ENCODE results near the gene FBXW2. TPM values are rescaled to one million over a fixed set of nuclear protein-coding genes. Genes with fewer than 3 reads are reported as not detected.

The FBXW2 gene
- total RNA-seq, 1 donor, result 36.9 TPM

- Histone ChIP-seq H3K9me3 (ENCODE audit: low read depth, low read length) (no peaks in the 10 kb centered on the region), H3K4me1 (ENCODE audit: insufficient read depth, low read length) (peaks cover 36% of the 10 kb centered on the region), H3K27me3 (ENCODE audit: insufficient read depth, low read length) (no peaks in the 10 kb centered on the region), H3K4me2 (ENCODE audit: insufficient read depth, low read length) (peak overlapping the region; percentile 83), H3K4me3 (ENCODE audit: insufficient read depth, low read length) (peak overlapping the region; percentile 88), H3K36me3 (ENCODE audit: insufficient read depth, low read length) (no peaks in the 10 kb centered on the region), H3K79me2 (ENCODE audit: insufficient read depth, low read length) (peaks cover 31% of the 10 kb centered on the region), H4K20me1 (ENCODE audit: insufficient read depth, low read length) (no peaks in the 10 kb centered on the region), H2AFZ (ENCODE audit: low read length) (peak overlapping the region; percentile 91), H3K27ac (ENCODE audit: low read depth, low read length) (peak overlapping the region; percentile 69)
- TF ChIP-seq CTCF (IDR thresholded peaks at IDR 0.05; ENCODE audit: extremely low read depth, low read depth, low read length), result no peak
- DNase-seq (ENCODE audit: insufficient read length, low spot score, missing footprints), result peak; percentile 87
These were observed 77.8 kb downstream of the FBXW2 start for GRCh38 chr9:120715389-120715924.

GRCh38 chr9:120714846-120715388, 78.3 kb downstream of the FBXW2 start:
- DNase-seq (ENCODE audit: insufficient read length, low spot score, missing footprints), result no peak
- Histone ChIP-seq H3K9me3 (ENCODE audit: low read depth, low read length) (no peaks in the 10 kb centered on the region), H3K27ac (ENCODE audit: low read depth, low read length) (peak overlapping the region; percentile 69), H3K4me1 (ENCODE audit: insufficient read depth, low read length) (peaks cover 36% of the 10 kb centered on the region), H3K36me3 (ENCODE audit: insufficient read depth, low read length) (no peaks in the 10 kb centered on the region), H3K4me2 (ENCODE audit: insufficient read depth, low read length) (peak overlapping the region; percentile 83), H3K27me3 (ENCODE audit: insufficient read depth, low read length) (no peaks in the 10 kb centered on the region), H3K79me2 (ENCODE audit: insufficient read depth, low read length) (peaks cover 33% of the 10 kb centered on the region), H4K20me1 (ENCODE audit: insufficient read depth, low read length) (no peaks in the 10 kb centered on the region), H3K4me3 (ENCODE audit: insufficient read depth, low read length) (peak overlapping the region; percentile 88), H2AFZ (ENCODE audit: low read length) (peak overlapping the region; percentile 91)
- TF ChIP-seq CTCF (IDR thresholded peaks at IDR 0.05; ENCODE audit: extremely low read depth, low read depth, low read length), result no peak

- H3K79me2 ChIP-seq (ENCODE audit: insufficient read depth, low read length), result peaks cover 40% of the 10 kb centered on the region
- H3K4me3 ChIP-seq (ENCODE audit: insufficient read depth, low read length), result peak within 1 kb of the TSS; percentile 88
- H4K20me1 ChIP-seq (ENCODE audit: insufficient read depth, low read length), result no peaks in the 10 kb centered on the region
- peak; percentile 99 for DNase-seq (ENCODE audit: insufficient read length, low spot score, missing footprints)
- TF ChIP-seq CTCF (IDR thresholded peaks at IDR 0.05; ENCODE audit: extremely low read depth, low read depth, low read length), result no peak
- peaks cover 38% of the 10 kb centered on the region for H3K4me1 ChIP-seq (ENCODE audit: insufficient read depth, low read length)
- H2AFZ ChIP-seq (ENCODE audit: low read length), result peak within 1 kb of the TSS; percentile 91
- H3K36me3 ChIP-seq (ENCODE audit: insufficient read depth, low read length), result no peaks in the 10 kb centered on the region
- H3K27me3 ChIP-seq (ENCODE audit: insufficient read depth, low read length), result no peaks in the 10 kb centered on the region
- H3K27ac ChIP-seq (ENCODE audit: low read depth, low read length), result peak within 1 kb of the TSS; percentile 69
- peak within 1 kb of the TSS; percentile 83 for H3K4me2 ChIP-seq (ENCODE audit: insufficient read depth, low read length)
- no peaks in the 10 kb centered on the region for H3K9me3 ChIP-seq (ENCODE audit: low read depth, low read length)
These were observed 78.9 kb downstream of the FBXW2 start, which contains the start of gene MEGF9 for GRCh38 chr9:120714088-120714845. Gene MEGF9 (minus strand): TSS chr9:120714470. CDS start chr9:120714358, 112 bp downstream.
